ENCODE data around the gene SEPTIN3.
A peak's percentile ranks its signal among the peaks of the same experiment; 100 is the strongest.

Gene SEPTIN3

DNA sequence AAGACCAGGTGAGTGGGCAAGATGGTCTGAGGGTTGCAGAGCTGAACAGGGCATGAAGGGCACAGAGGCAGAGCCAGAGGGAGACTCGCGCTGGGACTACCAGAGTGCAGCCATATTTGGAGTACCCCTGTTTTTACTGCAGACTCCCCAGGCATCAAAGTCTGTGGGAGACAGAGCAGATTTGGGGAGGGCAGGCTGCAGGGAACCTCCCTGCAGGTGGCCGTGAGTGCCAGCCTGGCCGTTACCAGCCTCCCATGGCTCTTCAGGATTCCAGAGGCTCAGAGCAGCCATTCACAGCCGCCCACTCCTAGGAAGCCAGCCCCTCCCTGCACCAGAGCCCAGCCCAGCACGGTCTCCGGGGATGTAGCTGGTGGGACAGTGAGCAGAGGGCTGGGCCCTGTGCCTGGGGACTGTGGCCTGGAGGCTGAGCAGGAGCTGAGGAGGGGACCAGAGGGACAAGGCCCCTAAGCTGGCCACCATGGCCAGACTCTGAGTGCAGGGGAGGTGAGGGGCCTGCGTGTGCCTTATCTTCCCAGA lies at the start of gene SEPTIN3:
SEPTIN3 (plus strand) TSS at position 334 of the 537 bp plus-strand sequence. CDS start 2,050 bp downstream, outside the sequence.
- no peak for DNase-seq

- DNase-seq: no peak
Observed at GRCh38 chr22:41920271-41920976, 48.8 kb upstream of the SEPTIN3 start.

- no peak for DNase-seq
Observed at GRCh38 chr22:41922328-41922727, 46.9 kb upstream of the SEPTIN3 start.

GRCh38 chr22:41922940-41923594 lies 46.2 kb upstream of the SEPTIN3 start:
- DNase-seq: no peak

DNA sequence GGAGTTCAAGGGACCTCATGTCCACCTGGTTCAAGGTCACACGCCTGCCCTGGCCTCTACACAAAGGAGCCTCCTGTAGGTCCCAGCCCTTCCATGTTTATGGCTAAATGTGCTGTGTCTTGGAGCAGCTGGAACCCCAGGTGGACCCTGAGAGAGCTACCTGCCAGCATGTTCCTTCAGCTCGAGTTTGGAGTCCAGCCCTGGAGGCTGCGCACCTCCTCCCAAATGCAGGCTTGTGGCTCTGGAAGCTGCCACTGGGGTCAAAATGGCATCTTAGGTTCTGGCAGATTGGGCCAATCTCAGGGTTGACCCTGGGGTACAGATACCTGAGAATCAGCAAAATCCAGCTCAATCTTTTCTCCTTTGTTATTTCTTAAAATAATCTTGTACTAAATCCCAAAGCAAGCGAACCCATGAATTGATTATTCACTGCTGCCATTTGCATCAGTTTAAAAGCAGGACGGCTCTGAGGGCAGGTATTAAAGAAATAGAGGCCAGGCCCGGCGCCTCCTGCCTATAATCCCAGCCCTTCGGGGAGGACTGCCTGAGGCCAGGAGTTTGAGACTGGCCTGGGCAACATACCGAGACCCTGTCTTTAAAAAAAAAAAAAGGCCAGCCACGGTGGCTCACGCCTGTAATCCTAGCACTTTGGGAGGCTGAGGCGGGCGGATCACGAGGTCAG lies 45.5 kb upstream of the SEPTIN3 start:
- DNase-seq: no peak

- DNase-seq: no peak
Observed at GRCh38 chr22:41925783-41926460, 43.3 kb upstream of the SEPTIN3 start.

DNA sequence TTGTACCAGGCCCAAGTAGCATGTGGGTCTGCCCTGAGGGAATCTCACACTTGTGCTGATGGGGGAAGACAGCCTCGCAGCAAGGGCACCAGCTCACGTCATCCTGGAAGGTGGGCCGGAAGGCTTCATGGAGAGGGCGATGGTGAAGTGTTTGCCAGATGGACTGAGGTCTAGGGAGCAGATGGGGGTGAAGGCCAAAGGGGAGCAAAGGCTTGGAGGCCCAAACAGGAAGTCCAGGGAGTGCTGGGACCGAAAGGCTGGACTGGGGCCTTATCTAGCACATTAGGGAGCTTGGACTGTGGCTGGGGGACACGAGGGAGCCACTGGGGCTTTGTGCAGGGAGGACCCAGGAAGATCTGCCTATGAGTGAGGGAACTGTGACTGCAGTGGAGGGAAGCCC lies 41.4 kb upstream of the SEPTIN3 start:
- no peak for DNase-seq

GRCh38 chr22:41928593-41929417 lies 40.4 kb upstream of the SEPTIN3 start:
- no peak for DNase-seq

DNA sequence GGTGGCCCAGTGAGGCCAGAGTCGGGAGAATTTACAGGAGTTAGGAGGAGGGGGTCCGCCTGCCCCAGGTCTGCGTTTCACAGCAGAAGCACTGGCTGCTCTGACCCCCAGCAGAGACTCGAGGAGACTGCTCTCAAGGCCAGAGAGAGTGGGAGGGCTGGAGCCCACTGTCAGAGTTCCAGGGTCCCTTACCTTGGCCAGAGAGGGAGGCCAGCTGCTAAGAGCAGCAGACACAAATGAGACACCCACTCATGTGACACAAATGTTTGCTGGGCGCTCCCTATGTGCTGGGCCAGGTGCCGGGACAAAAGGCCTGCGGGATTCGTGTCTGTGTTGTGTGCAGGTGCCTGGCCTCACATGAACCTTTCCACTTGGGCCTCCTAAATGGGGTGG lies 39.8 kb upstream of the SEPTIN3 start:
- peak; percentile 32 for DNase-seq

DNA sequence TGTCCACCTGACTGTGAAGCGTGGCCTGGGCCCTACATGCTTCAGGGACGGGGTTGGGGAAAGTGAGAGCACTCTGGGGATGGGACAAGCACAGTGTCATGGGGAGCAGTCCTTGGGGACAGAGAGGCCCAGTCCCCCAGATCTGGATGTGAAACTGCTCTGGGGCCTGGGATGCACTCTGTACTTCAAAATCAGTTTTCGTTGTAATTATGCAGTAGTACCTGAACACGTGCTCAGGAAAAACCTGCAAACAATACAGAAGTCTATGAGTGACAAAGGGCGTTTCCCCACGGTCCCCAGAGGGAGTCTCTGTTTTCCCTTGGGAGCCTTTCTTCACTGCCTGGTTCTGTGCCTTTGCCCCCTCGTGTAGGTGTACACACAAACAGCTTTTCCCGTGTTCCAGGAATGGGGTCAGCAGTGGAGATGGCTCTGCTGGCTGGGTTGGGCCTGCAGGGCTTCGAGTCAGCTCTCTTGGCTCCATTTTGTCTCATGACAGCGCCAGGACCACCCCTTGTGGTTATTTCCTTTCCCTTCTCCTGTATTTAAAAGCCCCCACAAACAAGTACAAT lies 37.5 kb upstream of the SEPTIN3 start:
- no peak for DNase-seq

DNA sequence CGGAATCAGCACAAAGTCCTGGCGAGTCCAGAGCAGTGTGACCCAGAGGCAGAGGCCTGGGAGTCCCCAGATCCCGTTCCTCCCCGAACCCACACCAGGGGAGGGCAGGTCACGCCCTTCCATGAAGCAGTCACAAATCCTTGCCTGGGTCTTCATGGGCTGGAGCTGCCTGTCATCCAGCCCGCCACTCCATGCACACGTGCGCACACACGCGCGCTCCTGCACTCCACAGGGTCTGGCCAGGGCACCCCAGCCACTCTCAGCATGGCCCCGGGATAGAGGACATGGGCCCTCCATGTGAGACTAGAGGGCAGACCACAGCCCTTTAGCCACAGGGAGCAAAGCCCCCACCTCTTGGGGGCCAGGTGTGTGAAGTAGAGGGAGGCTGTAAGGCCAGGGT lies 36.9 kb upstream of the SEPTIN3 start:
- DNase-seq: no peak

GRCh38 chr22:41933411-41934177 lies 35.6 kb upstream of the SEPTIN3 start:
- no peak for DNase-seq

GRCh38 chr22:41934284-41935014 lies 34.8 kb upstream of the SEPTIN3 start:
- no peak for DNase-seq

DNA sequence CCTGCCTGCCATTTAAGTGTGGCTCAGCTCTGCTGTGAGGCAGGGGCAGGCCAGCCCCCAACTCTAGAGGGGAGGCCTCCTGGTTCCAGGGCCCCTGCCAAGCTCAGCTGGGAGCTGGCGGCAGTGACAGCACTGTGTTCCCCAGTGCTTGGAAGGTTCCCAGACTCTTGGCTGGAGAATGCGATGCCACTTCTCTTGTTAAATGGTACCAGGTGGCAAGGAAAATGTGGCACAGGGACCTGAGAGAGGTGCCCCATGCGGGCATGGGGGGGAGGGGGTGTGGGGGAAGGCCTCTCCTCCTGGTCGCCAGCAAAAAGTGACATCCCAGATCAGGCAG lies 34.3 kb upstream of the SEPTIN3 start:
- DNase-seq: no peak

GRCh38 chr22:41935509-41935908 lies 33.7 kb upstream of the SEPTIN3 start:
- DNase-seq: no peak

- DNase-seq: no peak
Observed at GRCh38 chr22:41936894-41937169, 32.4 kb upstream of the SEPTIN3 start.

GRCh38 chr22:41939981-41940831 lies 29.0 kb upstream of the SEPTIN3 start:
- DNase-seq: peak; percentile 90

GRCh38 chr22:41940832-41941765 lies 28.1 kb upstream of the SEPTIN3 start:
- DNase-seq: peak; percentile 64
